GM12864 (cell line): ENCODE measurements around the gene CD46.
A peak's percentile ranks its signal among the peaks of the same experiment; 100 is the strongest.

ENCODE experiments used
- DNase-seq: peaks from one replicate; pipeline ENCODE4 v3.0.0-alpha.2; 2011; ENCODE audit warnings: low read depth
- H3K4me3 ChIP-seq: 2 replicates; pipeline ENCODE4 v1.5.1; 2011; ENCODE audit warnings: mild to moderate bottlenecking, low read depth, low read length, control low read depth
- CTCF ChIP-seq: IDR thresholded peaks from 2 replicates; pipeline ENCODE4 v1.5.1; 2011; ENCODE audit warnings: low read depth, mild to moderate bottlenecking, moderate library complexity, low read length, control low read depth, inconsistent platforms; ENCODE audit errors: missing control alignments

Gene CD46

GRCh38 chr1:207793327-207793726 is 41.5 kb downstream of the CD46 start:
- no peak overlapping the region for H3K4me3 ChIP-seq
- DNase-seq = no peak
- TF ChIP-seq CTCF = no peak

- no peak overlapping the region for H3K4me3 ChIP-seq
- no peak for DNase-seq
- TF ChIP-seq CTCF = no peak
Observed at GRCh38 chr1:207794861-207795260, 43.0 kb downstream of the CD46 start.

- H3K4me3 ChIP-seq = no peak overlapping the region
- TF ChIP-seq CTCF = peak; percentile 77
- peak; percentile 36 for DNase-seq
Observed at GRCh38 chr1:207797229-207797973, 45.5 kb downstream of the CD46 start.

GRCh38 chr1:207798847-207799246 is 47.0 kb downstream of the CD46 start:
- TF ChIP-seq CTCF = no peak
- no peak overlapping the region for H3K4me3 ChIP-seq
- DNase-seq = no peak

GRCh38 chr1:207799989-207800648 is 48.3 kb downstream of the CD46 start:
- no peak for TF ChIP-seq CTCF
- DNase-seq = no peak
- H3K4me3 ChIP-seq = no peak overlapping the region

- no peak overlapping the region for H3K4me3 ChIP-seq
- no peak for DNase-seq
- no peak for TF ChIP-seq CTCF
Observed at GRCh38 chr1:207801819-207802218, 50.0 kb downstream of the CD46 start.
